ENCODE data around the gene MBNL3.
A peak's percentile ranks its signal among the peaks of the same experiment; 100 is the strongest.

The MBNL3 gene

DNA sequence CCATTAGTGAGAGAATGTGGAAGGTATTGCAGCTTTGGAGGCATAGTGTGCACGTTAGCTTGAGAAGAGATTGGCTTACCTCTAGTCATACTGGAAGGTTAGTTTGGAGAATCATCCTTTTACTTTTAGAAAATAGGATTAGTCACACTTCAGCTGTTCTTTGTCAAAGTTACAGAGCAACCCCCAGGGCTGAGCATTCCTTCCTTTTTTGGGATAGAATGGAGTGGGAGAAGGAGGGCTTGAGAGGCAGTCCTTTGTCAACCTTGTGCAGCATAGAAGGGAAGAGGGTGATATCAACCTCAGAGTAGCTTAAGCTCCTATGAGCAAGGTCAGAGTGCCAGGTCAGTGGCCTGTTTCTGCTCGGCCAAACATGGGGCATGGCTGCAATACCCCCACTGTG is 8.6 kb upstream of the MBNL3 start:
- no peaks in the 10 kb centered on the region for H3K36me3 ChIP-seq (replicated peaks)
- H3K4me3 ChIP-seq (ENCODE audit: low read depth, low read length) = no peak overlapping the region
- TF ChIP-seq, protein P1, sequence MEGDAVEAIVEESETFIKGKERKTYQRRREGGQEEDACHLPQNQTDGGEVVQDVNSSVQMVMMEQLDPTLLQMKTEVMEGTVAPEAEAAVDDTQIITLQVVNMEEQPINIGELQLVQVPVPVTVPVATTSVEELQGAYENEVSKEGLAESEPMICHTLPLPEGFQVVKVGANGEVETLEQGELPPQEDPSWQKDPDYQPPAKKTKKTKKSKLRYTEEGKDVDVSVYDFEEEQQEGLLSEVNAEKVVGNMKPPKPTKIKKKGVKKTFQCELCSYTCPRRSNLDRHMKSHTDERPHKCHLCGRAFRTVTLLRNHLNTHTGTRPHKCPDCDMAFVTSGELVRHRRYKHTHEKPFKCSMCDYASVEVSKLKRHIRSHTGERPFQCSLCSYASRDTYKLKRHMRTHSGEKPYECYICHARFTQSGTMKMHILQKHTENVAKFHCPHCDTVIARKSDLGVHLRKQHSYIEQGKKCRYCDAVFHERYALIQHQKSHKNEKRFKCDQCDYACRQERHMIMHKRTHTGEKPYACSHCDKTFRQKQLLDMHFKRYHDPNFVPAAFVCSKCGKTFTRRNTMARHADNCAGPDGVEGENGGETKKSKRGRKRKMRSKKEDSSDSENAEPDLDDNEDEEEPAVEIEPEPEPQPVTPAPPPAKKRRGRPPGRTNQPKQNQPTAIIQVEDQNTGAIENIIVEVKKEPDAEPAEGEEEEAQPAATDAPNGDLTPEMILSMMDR (IDR thresholded peaks at IDR 0.05; ENCODE audit: low read depth, low read length, missing control alignments) = no peak
- in situ Hi-C loops (cut with HindIII; ENCODE audit: low pct_ligation_motif_present, low sequenced_read_pairs) = no loop called here
- H3K27ac ChIP-seq = no peak overlapping the region
- DNase-seq = no peak
- H3K27me3 ChIP-seq (replicated peaks) = no peaks in the 10 kb centered on the region

DNA sequence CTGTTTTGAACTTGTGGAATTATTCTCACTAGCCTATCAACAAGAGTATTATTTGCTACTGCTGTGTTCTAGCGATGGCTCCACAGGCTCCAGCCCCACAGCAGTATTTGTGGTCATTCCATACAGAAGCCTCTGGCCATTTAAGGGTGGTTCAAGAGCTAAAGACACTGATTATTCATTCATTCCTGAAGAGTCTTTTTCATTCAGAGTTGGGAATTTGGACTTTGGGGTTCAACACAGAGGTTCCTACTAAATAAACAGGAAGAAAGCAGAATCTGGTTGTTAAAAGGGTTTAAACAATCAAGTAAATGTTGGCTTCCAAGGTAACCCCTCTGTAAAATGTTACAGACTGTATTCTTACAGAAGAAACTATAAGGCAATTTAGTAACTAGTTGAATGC is 4.3 kb upstream of the MBNL3 start:
- in situ Hi-C loops (cut with HindIII; ENCODE audit: low pct_ligation_motif_present, low sequenced_read_pairs) = no loop called here
- Histone ChIP-seq H3K27me3 (replicated peaks) (no peaks in the 10 kb centered on the region), H3K36me3 (replicated peaks) (no peaks in the 10 kb centered on the region), H3K4me3 (ENCODE audit: low read depth, low read length) (no peak overlapping the region), H3K27ac (no peak overlapping the region)
- TF ChIP-seq, protein P1 (IDR thresholded peaks at IDR 0.05; ENCODE audit: low read depth, low read length, missing control alignments) = no peak
- no peak for DNase-seq

DNA sequence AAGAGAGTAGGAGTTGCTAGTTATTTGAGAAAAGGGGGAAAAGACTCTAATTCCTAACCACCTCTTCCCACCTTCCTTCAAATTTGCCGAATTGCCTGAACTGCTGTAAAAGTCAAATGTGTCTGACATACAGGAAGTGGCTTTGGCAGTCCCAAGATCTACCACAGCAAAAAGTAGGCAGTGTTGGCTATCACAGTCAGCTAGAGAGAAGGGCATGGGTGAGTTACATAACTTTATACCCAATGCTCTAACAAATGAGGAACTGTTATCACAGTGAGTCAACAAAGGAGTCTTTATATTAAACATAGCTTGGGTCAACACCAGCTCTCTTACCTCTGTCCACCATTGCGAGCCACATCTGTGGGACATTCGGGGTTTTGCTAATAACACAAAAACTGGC is 2.4 kb upstream of the MBNL3 start:
- H3K4me3 ChIP-seq (ENCODE audit: low read depth, low read length) = no peak overlapping the region
- no peak for DNase-seq
- in situ Hi-C loops (cut with HindIII; ENCODE audit: low pct_ligation_motif_present, low sequenced_read_pairs) = no loop called here
- H3K36me3 ChIP-seq (replicated peaks) = no peaks in the 10 kb centered on the region
- TF ChIP-seq, protein P1 (IDR thresholded peaks at IDR 0.05; ENCODE audit: low read depth, low read length, missing control alignments) = peak; percentile 20
- no peaks in the 10 kb centered on the region for H3K27me3 ChIP-seq (replicated peaks)
- no peak overlapping the region for H3K27ac ChIP-seq

DNA sequence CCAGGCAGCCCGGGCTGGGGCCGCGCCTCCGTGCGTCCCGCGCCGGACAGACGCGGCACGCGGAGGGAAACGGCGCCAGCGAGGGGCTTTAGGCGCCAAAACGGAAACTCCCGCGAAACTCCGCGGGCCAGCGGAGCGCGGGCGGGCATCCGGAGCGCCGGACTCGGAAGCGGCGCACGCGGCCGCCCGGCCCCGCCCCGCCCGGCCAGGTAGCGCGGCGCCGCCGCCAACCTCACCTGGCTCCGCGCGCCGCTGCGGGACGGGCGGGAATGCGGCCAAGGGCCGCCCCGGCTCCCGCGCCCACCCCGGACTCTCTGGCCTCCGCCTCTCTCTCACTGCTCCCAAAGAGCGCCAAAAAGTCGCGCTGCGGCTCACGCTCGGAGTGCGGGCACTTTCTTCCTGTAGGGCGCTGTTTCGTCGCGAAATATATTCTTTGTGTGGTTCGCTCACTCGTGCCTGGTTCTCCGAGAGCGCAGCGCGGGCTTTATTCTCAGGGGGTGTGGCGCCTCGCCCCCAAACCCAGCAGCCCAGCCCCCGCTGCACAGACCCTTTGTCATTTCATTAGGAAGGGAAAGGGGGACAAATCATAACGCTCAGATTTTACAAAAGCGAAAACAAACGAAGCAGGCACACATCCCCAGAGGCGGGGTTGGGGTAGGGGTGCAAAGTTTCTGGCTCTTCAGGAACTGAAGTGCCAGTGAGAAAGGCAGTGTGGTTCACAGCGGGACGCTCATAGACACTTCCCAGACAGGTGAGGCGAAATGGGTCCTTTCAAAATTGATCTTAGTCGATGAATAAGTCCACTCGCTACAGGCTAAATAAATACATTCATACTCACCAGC is 961 bp upstream of the MBNL3 start:
- in situ Hi-C loops (cut with HindIII; ENCODE audit: low pct_ligation_motif_present, low sequenced_read_pairs) = no loop called here
- TF ChIP-seq, protein P1 (IDR thresholded peaks at IDR 0.05; ENCODE audit: low read depth, low read length, missing control alignments) = peak; percentile 7
- H3K27ac ChIP-seq = no peak overlapping the region
- H3K4me3 ChIP-seq (ENCODE audit: low read depth, low read length) = peak overlapping the region; percentile 64
- H3K27me3 ChIP-seq (replicated peaks) = no peaks in the 10 kb centered on the region
- H3K36me3 ChIP-seq (replicated peaks) = no peaks in the 10 kb centered on the region
- DNase-seq = no peak

DNA sequence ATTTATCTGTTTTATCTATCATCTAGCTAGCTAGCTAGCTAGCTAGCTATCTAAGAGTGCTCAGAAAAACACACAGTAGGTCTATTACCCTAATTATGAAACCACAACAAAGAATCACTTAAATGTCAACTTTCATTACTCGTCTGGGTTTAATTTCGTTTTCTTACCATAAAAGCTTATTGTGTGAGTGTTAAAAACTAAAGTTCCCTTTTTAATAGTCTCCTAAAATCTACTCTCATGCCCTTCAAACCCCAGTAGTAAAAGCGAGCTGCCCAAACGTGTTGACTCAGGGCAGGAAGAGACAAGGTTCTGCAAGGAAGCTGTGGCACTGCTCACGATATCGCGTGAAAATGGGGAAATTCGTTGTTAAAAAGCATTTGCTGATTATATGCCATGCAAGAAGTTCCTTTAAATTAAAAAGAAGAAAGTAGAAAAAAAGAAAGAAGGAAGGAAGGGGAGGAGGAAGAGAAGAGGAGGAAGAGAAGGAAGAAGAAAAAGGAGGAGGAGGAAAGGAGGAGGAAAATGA is 595 bp downstream of the MBNL3 start:
- no peaks in the 10 kb centered on the region for H3K36me3 ChIP-seq (replicated peaks)
- DNase-seq = no peak
- peak overlapping the region; percentile 64 for H3K4me3 ChIP-seq (ENCODE audit: low read depth, low read length)
- in situ Hi-C loops (cut with HindIII; ENCODE audit: low pct_ligation_motif_present, low sequenced_read_pairs) = no loop called here
- no peaks in the 10 kb centered on the region for H3K27me3 ChIP-seq (replicated peaks)
- no peak overlapping the region for H3K27ac ChIP-seq
- TF ChIP-seq, protein P1 (IDR thresholded peaks at IDR 0.05; ENCODE audit: low read depth, low read length, missing control alignments) = no peak

Data from brain microvascular endothelial cell (primary cell).